Measurements from ENCODE around the gene TTC39A.

DNA sequence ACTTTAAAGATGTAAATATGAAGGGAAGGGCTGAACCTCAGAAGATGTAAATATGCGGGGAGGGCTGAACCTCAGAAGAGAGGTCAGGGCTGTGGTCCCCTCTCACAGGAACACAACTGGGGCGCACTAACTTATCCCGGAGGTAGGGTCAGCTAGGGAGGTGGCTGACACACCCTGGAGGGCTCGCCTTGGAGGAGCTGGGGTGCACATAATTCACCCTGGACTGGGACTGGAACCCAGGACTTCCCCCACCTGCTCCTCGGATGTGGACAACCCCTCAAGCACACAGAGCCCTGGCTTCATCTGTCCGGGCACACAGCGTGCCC lies 13.9 kb upstream of the TTC39A start:
- TF ChIP-seq, protein P1, sequence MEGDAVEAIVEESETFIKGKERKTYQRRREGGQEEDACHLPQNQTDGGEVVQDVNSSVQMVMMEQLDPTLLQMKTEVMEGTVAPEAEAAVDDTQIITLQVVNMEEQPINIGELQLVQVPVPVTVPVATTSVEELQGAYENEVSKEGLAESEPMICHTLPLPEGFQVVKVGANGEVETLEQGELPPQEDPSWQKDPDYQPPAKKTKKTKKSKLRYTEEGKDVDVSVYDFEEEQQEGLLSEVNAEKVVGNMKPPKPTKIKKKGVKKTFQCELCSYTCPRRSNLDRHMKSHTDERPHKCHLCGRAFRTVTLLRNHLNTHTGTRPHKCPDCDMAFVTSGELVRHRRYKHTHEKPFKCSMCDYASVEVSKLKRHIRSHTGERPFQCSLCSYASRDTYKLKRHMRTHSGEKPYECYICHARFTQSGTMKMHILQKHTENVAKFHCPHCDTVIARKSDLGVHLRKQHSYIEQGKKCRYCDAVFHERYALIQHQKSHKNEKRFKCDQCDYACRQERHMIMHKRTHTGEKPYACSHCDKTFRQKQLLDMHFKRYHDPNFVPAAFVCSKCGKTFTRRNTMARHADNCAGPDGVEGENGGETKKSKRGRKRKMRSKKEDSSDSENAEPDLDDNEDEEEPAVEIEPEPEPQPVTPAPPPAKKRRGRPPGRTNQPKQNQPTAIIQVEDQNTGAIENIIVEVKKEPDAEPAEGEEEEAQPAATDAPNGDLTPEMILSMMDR (IDR thresholded peaks at IDR 0.05 in 2 of 3, conservative IDR thresholded peaks at IDR 0.05 in 1 of 3; ENCODE audit: borderline replicate concordance in 1 of 3, insufficient read depth in 1 of 3, low read depth in 2 of 3, low read length in 2 of 3) = no peak
- no peak for TF ChIP-seq POLR2A (IDR thresholded peaks at IDR 0.05; ENCODE audit: borderline replicate concordance, extremely low read depth, insufficient read depth, insufficient read length)
